ENCODE results near the gene GALNTL6. TPM values are rescaled to one million over a fixed set of nuclear protein-coding genes. Genes with fewer than 3 reads are reported as not detected.

GALNTL6 gene
- total RNA-seq, 2 donors from 2014 or later = 0.71 TPM; not detected in 1

- Histone ChIP-seq H3K4me1 (ENCODE audit: control insufficient read depth, insufficient read depth, low read length) (peaks cover 9% of the 10 kb centered on the region), H3K27me3 (ENCODE audit: control insufficient read depth, insufficient read depth, low read length, poor library complexity, severe bottlenecking) (no peaks in the 10 kb centered on the region), H3K9ac (ENCODE audit: extremely low read depth, low read length, poor library complexity, severe bottlenecking) (no peak overlapping the region), H3K27ac (ENCODE audit: low read depth, low read length) (no peak overlapping the region), H3K4me3 (ENCODE audit: low read length) (no peak overlapping the region), H3K9me3 (ENCODE audit: control insufficient read depth, low read length) (no peaks in the 10 kb centered on the region), H3K36me3 (ENCODE audit: control insufficient read depth, insufficient read depth, low read length) (no peaks in the 10 kb centered on the region)
- no peak overlapping the region for H3K27ac Mint-ChIP-seq
- H3K27me3 Mint-ChIP-seq (ENCODE audit: insufficient read depth) = no peaks in the 10 kb centered on the region
- no peak overlapping the region for H3K4me3 Mint-ChIP-seq
- H3K36me3 Mint-ChIP-seq (ENCODE audit: low read depth) = no peaks in the 10 kb centered on the region
- DNase-seq = no peak
- H3K9me3 Mint-ChIP-seq = peaks cover 5% of the 10 kb centered on the region
- TF ChIP-seq, protein P1, sequence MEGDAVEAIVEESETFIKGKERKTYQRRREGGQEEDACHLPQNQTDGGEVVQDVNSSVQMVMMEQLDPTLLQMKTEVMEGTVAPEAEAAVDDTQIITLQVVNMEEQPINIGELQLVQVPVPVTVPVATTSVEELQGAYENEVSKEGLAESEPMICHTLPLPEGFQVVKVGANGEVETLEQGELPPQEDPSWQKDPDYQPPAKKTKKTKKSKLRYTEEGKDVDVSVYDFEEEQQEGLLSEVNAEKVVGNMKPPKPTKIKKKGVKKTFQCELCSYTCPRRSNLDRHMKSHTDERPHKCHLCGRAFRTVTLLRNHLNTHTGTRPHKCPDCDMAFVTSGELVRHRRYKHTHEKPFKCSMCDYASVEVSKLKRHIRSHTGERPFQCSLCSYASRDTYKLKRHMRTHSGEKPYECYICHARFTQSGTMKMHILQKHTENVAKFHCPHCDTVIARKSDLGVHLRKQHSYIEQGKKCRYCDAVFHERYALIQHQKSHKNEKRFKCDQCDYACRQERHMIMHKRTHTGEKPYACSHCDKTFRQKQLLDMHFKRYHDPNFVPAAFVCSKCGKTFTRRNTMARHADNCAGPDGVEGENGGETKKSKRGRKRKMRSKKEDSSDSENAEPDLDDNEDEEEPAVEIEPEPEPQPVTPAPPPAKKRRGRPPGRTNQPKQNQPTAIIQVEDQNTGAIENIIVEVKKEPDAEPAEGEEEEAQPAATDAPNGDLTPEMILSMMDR (conservative IDR thresholded peaks at IDR 0.05) = no peak
- H3K4me1 Mint-ChIP-seq = peaks cover 27% of the 10 kb centered on the region
Observed at GRCh38 chr4:171981185-171981584, 168.0 kb downstream of the GALNTL6 start.

DNA sequence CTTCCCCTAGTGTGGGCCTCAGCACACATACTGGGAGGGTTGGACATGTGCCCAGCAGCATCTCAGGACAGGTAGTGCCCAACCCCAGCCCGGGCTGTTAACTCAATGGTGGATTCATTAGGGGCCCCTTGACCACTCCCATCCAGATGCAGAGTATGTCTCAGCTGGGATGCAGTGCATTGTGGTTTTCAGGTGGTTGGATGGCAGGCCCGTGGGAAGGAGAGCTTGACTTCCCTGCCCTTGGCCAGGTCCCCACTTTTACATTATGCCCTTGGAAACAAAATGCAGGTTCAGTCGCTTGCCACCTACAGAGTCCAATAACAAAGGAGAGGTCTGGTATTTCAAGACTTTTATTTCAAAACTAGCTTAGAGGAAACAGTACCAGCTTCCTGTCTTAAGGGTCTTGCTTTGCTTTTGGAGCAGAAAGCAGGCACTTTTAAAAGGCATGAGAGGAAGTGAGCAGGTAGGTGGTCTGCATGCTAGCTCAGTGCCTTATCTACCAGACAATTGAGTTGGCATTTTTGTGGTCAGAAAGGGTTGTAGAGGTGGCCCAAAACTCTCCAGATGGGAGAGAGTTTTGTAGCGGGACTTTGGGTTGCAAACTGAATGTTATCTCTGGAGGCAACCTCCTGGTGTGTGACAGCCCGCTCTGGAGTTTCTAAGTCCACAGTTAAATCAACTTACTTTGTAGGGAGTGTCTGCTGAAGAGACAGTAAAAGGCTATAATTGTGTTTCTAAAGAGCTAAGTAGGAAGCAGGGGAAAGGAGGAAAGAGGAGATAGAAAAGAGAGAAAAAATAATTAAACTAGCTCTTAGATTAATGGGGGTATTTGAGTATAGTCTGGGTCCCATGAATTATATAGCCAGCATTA is 171.0 kb downstream of the GALNTL6 start:
- Histone ChIP-seq H3K36me3 (ENCODE audit: control insufficient read depth, insufficient read depth, low read length) (no peaks in the 10 kb centered on the region), H3K9ac (ENCODE audit: extremely low read depth, low read length, poor library complexity, severe bottlenecking) (no peak overlapping the region), H3K27ac (ENCODE audit: low read depth, low read length) (no peak overlapping the region), H3K4me3 (ENCODE audit: low read length) (no peak overlapping the region), H3K4me1 (ENCODE audit: control insufficient read depth, insufficient read depth, low read length) (peaks cover 9% of the 10 kb centered on the region), H3K27me3 (ENCODE audit: control insufficient read depth, insufficient read depth, low read length, poor library complexity, severe bottlenecking) (no peaks in the 10 kb centered on the region), H3K9me3 (ENCODE audit: control insufficient read depth, low read length) (no peaks in the 10 kb centered on the region)
- Mint-ChIP-seq H3K27me3 (ENCODE audit: insufficient read depth) (no peaks in the 10 kb centered on the region), H3K4me3 (peak overlapping the region; percentile 15), H3K27ac (peak overlapping the region; percentile 2), H3K4me1 (peaks cover 48% of the 10 kb centered on the region), H3K36me3 (ENCODE audit: low read depth) (no peaks in the 10 kb centered on the region), H3K9me3 (peaks cover 5% of the 10 kb centered on the region)
- TF ChIP-seq, protein P1 (conservative IDR thresholded peaks at IDR 0.05) = no peak
- 51 to 82% methylated on average over 3 to 5 of the region's 5 CpGs for WGBS, 2 experiments (ENCODE audit: insufficient coverage in 1 of 2, insufficient read length in 1 of 2)
- DNase-seq = peak; percentile 64

GRCh38 chr4:171985129-171985528 is 171.9 kb downstream of the GALNTL6 start:
- Histone ChIP-seq H3K27me3 (ENCODE audit: control insufficient read depth, insufficient read depth, low read length, poor library complexity, severe bottlenecking) (no peaks in the 10 kb centered on the region), H3K27ac (ENCODE audit: low read depth, low read length) (no peak overlapping the region), H3K4me1 (ENCODE audit: control insufficient read depth, insufficient read depth, low read length) (peaks cover 9% of the 10 kb centered on the region), H3K4me3 (ENCODE audit: low read length) (no peak overlapping the region), H3K9me3 (ENCODE audit: control insufficient read depth, low read length) (no peaks in the 10 kb centered on the region), H3K36me3 (ENCODE audit: control insufficient read depth, insufficient read depth, low read length) (no peaks in the 10 kb centered on the region), H3K9ac (ENCODE audit: extremely low read depth, low read length, poor library complexity, severe bottlenecking) (no peak overlapping the region)
- Mint-ChIP-seq H3K27ac (no peak overlapping the region), H3K4me3 (no peak overlapping the region), H3K36me3 (ENCODE audit: low read depth) (no peaks in the 10 kb centered on the region), H3K9me3 (peaks cover 10% of the 10 kb centered on the region), H3K4me1 (peaks cover 52% of the 10 kb centered on the region), H3K27me3 (ENCODE audit: insufficient read depth) (no peaks in the 10 kb centered on the region)
- TF ChIP-seq, protein P1 (conservative IDR thresholded peaks at IDR 0.05) = no peak
- DNase-seq = no peak
- WGBS, 2 experiments (ENCODE audit: insufficient coverage in 1 of 2, insufficient read length in 1 of 2) = 81% methylated on average over 2 of the region's 2 CpGs; no CpG with 5 or more reads in 1 of the 2 experiments

All from endodermal cell (in vitro differentiated cells).